Loucy (cell line): ENCODE measurements around the gene TMEM94.

Experiments
- CTCF ChIP-seq: fragments of 200-600 bp; sonication (generic); conservative IDR thresholded peaks from 2 replicates; pipeline ENCODE4 v1.5.1; 2014; ENCODE audit warnings: mild to moderate bottlenecking, antibody characterized with exemption, low read length
- EZH2phosphoT487 ChIP-seq: fragments of 200-600 bp; IDR thresholded peaks from 2 replicates; pipeline ENCODE4 v1.6.1; 2018; ENCODE audit warnings: antibody characterized with exemption, mild to moderate bottlenecking, moderate library complexity, borderline replicate concordance

DNA sequence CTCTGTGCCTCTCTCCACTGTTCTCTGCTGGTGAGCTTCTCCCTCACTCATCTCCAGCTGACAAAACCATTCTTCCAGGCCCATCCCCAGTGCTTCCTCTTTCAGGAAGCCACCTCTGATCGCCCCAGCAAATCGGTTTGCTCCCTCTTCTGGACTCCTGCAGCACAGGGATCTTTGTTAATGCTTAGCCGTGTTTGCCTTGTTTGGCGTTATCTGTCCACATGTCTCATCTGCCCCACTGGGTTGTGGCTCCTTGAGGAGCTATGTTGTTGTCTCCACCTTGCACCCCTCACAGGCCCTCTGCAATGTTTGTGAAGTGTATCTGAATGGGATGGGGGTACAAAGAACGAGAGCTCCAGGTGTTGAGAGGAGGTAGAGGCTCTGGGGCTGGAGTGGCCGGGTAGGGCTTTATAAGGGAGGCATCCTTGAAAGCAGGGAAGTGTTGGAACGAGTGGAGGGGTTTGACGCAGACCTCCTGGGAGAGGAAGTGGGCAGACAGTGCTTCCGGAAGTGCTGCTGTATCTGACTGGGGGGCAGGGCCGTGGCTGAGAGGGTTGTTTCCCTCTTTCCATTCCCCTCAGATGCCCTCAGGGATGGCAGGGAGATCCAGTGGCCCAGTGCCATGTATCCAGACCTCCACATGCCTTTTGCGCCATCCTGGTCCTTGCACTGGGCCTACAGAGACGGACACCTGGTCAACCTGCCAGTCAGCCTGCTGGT lies 31.1 kb downstream of the TMEM94 start:
- TF ChIP-seq CTCF (no peak), EZH2phosphoT487 (no peak)
